GM18951 (cell line): ENCODE data around the gene ZNF19.
"Not testable (repeated sequence)": the region's sequence is repeated elsewhere in the genome, so short reads cannot be mapped to it uniquely, and the experiment has no call there.

Experiments used
- POLR2A ChIP-seq: IDR thresholded peaks from 4 replicates; pipeline ENCODE4 v1.6.1; 2011; ENCODE audit warnings: mild to moderate bottlenecking; ENCODE audit not compliant: insufficient read length, insufficient read depth; ENCODE audit errors: extremely low read depth
- in situ Hi-C: fragments of 300-500 bp; cut with MboI; formaldehyde crosslinking; loops from one replicate; pipeline ENCODE4 v1.12.0; 2022; ENCODE audit warnings: low sequenced_read_pairs, mixed read lengths, inconsistent platforms; ENCODE audit not compliant: unreplicated experiment

The ZNF19 gene

DNA sequence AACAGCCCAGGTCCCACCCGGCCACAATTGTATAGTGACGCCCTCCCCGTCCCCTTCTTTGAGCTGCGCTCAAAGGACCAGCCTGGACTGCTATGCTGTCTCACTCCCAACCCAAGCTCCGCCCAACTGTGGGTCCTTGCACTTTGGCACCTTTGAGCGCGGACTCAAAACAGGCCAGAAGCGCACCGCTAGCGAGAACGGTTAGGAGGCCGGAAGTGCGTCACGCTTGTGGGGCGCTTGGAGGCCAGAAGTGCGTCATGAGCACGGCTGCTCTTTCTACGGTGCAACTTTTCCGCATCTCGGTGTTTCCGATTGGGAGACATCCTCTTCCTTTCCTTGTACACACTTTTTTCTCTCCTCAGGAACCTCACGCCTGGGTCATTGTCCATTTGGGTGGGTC, at the start of gene ZNF19:
TSS of gene ZNF19 (minus strand) at position 203 of the 400 bp plus-strand sequence. CDS start 7,210 bp downstream, outside the sequence.
- in situ Hi-C loops = no loop called here

DNA sequence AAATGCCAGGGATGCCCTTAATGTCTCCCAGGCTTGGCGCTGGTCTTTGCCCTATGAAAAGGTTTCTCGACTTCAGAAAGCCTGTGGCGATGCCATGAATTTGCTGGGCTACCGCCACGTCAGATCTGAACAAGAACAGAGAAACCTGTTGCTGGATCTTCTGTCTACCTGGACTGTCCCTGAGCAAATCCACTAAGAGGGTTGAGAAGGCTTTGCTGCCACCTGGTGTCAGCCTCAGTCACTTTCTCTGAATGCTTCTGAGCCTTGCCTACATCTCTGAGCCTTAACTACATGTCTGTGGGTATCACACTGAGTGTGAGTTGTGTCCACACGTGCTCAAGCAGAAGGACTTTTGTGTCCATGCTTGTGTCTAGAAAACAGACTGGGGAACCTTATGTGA, 48.5 kb upstream of the ZNF19 start:
- no peak for TF ChIP-seq POLR2A
- in situ Hi-C loops = no loop called here

More for the DNA sequence above, at the start of gene ZNF19:
- TF ChIP-seq POLR2A = no peak

DNA sequence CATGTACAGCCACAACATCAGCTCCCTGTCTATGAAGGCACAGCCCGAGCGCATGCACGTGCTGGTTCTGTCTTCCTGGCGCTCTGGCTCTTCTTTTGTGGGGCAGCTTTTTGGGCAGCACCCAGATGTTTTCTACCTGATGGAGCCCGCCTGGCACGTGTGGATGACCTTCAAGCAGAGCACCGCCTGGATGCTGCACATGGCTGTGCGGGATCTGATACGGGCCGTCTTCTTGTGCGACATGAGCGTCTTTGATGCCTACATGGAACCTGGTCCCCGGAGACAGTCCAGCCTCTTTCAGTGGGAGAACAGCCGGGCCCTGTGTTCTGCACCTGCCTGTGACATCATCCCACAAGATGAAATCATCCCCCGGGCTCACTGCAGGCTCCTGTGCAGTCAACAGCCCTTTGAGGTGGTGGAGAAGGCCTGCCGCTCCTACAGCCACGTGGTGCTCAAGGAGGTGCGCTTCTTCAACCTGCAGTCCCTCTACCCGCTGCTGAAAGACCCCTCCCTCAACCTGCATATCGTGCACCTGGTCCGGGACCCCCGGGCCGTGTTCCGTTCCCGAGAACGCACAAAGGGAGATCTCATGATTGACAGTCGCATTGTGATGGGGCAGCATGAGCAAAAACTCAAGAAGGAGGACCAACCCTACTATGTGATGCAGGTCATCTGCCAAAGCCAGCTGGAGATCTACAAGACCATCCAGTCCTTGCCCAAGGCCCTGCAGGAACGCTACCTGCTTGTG, 47.8 kb upstream of the ZNF19 start:
- in situ Hi-C loops = no loop called here

DNA sequence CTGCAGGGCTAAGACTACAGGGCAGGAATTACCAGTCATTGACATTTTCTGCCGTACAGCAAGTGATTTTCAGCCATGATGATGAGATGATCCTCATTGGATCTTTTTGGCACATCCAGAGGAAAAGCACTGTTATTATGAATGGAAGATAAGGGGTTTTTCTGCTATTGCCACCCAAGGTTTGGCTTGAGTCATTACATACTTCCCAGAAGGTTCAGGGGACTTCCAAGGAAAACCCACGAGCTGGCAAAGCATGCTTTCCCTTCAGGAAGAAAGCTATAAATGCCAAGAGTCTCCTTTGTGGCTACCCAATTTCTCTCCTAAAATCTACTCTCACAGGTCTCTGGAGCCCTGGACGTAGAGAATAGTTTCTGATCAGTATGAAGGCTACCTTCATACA, 43.2 kb upstream of the ZNF19 start:
- TF ChIP-seq POLR2A = no peak
- in situ Hi-C loops = no loop called here

More for the DNA sequence above, 47.8 kb upstream of the ZNF19 start:
- no peak for TF ChIP-seq POLR2A

DNA sequence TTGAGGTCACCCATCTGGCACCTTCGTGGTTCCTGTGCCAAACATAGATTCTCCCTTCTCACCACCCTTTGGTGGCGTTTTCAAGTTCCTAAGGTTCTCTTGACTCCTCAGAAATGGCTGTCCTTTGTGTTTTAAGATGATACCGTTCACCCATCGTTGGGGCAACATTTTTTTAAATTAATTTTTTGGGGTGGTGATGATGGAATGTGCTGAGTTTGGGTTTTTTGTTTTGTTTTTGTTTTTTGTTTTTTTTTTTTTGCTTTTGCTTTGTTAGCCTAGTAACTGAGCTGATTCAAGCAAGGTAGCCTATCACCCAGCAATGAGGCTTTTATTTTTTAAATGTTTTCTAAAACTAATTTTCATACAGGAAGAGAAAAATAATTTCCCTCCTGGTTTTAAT, 39.7 kb upstream of the ZNF19 start:
- in situ Hi-C loops = no loop called here
- no peak for TF ChIP-seq POLR2A

DNA sequence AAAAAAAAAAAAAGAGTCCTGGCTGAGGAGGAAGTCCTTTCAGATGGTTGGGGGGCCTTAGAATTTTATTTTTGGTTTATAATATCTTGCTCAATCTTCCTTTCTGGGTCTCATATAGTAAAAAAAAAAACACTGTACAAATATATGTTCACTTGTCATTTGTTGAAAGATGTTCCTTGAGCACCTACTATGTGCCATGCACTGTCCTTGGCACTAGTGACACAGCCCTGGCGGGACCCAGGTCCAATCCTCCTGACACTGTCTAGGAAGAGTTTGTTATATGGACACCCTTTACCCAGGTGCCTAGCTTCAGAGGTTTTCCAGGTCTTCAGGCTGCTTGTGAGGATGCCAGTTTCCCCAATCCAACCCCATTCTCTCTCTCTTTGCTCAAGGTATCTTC, 39.1 kb upstream of the ZNF19 start:
- TF ChIP-seq POLR2A = no peak
- in situ Hi-C loops = no loop called here

DNA sequence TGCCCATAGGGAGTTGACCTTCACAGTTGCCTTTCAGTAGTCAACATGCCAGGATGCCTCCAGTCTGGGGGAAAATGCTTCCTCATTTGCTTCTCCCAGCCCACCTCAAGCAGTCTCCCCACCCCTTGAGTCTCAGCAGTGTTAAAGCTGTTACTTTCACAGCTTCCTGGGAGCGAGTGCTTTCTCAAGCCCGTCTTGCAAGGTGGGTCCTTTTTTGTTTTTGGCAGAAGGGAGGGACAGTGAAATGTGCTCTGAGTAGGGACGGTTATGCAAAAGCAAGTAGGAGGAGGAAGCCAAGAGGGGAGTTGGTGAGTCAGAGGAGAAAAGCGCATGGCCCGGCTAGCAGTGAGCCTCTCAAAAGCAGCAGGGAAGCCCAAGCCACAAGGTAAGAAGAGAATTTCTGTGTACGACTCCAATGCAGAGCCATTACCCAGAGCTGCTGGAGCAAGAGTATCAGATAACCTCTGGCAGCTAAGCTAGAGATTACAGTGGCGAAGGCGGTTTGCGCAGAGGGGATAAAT, 37.0 kb upstream of the ZNF19 start, which contains the start of gene CHST4:
TSS of gene CHST4 (plus strand) at position 316 of the 521 bp plus-strand sequence. CDS start 10,252 bp downstream, outside the sequence.
- in situ Hi-C loops = no loop called here
- no peak for TF ChIP-seq POLR2A

DNA sequence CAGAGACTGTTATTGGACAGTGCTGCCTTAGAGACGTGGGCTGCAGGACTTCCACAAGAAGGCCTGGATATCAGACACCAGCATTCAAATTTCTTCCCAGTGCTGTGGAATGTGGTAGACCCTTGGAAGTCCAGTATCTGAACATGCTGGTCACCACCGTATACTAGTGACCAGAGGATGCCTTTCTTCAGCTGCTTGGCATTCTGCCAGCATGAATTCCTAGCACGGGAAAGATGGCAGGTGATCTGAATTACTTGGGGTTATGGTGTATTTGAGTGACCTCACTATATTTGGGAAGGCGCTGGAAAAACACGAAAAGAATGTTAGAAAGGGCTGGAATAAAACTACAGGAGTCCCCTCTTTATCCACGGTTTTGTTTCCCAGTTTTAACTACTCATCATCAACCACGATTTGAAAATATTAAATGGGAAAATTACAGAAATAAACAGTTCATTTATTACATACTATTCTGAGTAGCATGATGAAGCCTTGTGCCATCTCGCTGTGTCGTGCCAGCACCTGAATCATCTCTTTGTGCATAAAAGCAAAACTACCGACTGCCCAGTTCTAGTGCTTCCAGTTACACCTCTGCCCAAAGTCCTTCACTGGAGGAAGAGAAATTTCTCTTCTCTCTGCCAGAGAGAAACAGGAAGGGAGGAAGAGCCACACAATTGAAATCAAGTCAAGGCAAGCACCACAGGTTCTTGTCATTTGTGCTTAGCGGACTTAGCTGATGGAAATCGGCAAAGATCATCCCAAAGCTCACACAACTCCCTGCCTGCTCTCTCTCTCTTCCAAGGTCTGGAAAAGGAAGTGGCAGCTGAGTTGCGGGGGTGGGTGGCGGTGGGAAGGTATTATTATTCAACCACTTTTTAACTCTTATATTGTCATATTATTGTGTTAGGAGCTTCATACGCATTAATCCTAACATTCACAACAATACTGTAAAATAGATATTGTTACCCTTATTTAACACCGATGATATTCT, 35.7 kb upstream of the ZNF19 start:
- in situ Hi-C loops = no loop called here
- TF ChIP-seq POLR2A = no peak

DNA sequence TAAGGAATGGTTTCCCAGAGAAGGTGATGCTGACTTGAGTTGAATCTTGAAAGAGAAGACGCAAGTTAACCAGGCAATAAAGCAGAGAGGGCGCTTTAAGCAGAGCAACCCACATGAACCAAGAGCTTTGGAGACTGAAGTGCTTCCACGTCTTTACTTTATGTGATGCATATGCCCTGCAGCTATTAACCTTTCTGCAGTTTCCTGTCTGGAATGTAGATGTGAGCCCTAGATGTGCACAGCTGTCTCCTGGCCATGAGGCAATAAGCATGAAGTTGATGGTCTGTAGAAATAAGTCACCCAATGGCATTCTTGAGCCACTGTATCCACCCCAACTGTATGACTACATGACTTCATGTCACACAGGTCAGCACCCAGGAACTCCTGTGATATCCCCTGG, 31.4 kb upstream of the ZNF19 start:
- in situ Hi-C loops = no loop called here
- TF ChIP-seq POLR2A = no peak

DNA sequence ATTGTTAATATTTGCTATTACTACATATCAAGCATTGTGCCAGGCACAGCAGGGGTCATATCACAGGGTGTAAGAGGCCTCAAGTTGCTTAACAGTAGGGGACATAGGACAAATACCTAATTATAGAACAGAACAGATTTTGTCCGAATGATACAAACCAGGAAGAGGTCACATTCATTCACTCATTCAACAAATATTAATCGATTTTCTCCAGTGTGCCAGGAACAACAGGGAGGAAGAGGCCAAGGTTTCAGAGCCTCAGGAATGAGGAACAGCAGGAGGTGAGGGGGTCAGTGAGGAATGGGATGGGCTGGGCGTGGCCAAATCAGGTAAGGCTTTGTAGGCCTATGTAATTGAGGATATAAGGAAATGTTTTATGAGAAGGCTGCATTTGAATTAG, 25.9 kb upstream of the ZNF19 start:
- in situ Hi-C loops = no loop called here
- no peak for TF ChIP-seq POLR2A

DNA sequence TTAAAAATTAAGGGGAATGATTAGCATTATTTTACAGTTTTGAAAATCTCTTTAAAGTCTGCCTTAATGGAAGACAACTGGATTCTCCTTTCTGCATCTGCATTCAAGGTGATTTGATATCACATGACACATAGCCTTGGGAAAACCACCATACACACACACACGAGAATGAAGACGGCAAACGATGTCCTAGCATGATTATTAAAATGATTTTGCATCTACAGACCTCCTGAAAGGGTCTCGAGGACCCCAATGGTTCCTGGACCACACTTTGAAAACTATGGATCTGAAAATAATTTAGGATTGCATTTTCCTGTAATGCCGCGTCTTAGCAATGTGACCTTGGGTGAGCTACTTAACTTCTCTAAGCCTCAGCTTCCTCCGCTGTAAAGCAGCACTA, 25.4 kb upstream of the ZNF19 start:
- in situ Hi-C loops = no loop called here
- TF ChIP-seq POLR2A = no peak

DNA sequence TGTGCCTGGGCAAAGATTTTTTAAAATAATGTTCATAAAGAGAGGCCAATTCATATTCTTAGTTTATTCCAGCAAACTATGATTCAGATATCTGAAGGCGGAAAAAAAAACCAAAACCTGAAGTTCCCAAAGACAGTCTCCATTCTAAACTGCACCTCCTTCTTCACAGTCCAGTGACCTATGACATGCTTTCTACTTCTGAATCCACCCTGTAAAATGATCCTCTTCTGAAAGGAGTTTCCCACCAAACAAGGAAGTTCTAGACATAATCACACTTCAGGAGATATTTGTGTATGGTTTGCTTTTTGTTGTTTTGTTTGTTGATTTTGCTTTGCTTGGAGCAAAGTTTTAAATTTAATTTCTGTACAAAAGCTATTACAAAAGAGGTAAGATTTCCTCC, 24.2 kb upstream of the ZNF19 start:
- in situ Hi-C loops = no loop called here
- TF ChIP-seq POLR2A = no peak

DNA sequence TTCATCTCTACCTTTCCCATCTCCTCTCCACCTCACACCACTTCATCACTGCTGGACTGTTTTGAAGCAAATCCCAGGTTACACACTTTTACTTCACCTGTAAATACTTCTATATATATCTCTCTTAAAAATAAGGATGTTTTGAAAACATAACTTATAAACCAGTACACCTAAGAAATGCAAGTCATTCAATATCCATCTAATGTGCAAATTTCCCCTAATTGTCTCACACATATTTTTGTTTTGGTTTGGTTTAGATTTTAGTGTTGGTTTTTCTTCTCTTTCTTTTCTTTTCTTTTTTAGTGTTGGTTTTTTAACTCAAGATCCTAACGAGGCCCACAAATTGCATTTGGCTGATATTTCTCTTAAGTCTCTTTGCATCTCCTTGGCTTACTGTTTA, 17.9 kb upstream of the ZNF19 start:
- in situ Hi-C loops = no loop called here
- TF ChIP-seq POLR2A = no peak

DNA sequence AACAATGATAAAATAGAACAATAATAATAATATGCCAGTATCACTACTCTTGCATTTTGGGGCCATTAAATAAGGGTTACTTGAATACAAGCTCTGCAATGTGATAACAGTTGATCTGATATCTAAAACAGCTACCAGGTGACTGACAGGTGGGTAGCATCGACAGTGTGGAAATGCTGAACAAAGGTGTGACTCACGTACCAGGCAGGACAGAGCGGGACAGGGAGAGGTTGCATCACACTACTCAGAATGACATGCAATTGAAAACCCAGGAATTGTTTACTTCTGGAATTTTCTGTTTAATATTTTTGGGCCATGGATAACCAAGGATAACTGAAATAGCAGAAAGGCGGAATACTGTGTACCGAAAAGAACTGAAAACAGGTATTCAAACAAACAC, 15.8 kb upstream of the ZNF19 start:
- in situ Hi-C loops = no loop called here
- no peak for TF ChIP-seq POLR2A

DNA sequence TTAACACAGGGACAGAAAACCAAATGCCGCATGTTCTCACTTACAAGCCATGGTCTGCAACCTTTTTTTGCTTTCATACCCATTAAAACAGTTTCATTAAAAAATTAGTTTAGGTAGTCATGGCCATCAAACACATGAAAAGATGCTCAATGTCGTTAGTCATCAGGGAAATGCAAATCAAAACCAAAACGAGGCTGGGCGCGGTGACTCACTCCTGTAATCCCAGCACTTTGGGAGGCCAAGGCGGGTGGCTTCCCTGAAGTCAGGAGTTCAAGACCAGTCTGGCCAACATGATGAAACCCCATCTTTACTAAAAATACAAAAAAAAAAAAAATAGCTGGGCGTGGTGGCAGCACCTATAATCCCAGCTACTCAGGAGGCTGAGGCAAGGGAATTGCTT, 14.9 kb upstream of the ZNF19 start:
- in situ Hi-C loops = not testable (repeated sequence)
